HL-60 (cell line): Measurements from ENCODE around the gene SCYGR1.

ENCODE experiments used
- DNase-seq, 2 experiments: peaks; one replicate each; pipeline ENCODE4 v3.0.0-alpha.2; 2010 to 2020; ENCODE audit warnings: low read depth in 1 of 2, low spot score in 1 of 2
- H3K27ac ChIP-seq: fragments of 250-450 bp; sonication (Bioruptor Pico); replicated peaks from 2 replicates; pipeline ENCODE4 v1.5.1; 2020; ENCODE audit warnings: mild to moderate bottlenecking, moderate library complexity
- H3K27me3 ChIP-seq: fragments of 250-450 bp; sonication (Bioruptor Pico); 2 replicates; pipeline ENCODE4 v1.5.1; 2021; ENCODE audit warnings: mild to moderate bottlenecking, moderate library complexity; ENCODE audit not compliant: insufficient read depth, poor library complexity, severe bottlenecking
- H3K4me3 ChIP-seq: replicated peaks from 2 replicates; pipeline ENCODE4 v1.5.1; 2011; ENCODE audit warnings: mild to moderate bottlenecking, control low read depth, low read length; ENCODE audit not compliant: insufficient read depth
- CTCF ChIP-seq: IDR thresholded peaks from one replicate; pipeline ENCODE4 v1.5.1; 2011; ENCODE audit warnings: low read length, control low read depth, inconsistent platforms; ENCODE audit not compliant: insufficient read depth
- GABPA ChIP-seq: IDR thresholded peaks from 2 replicates; pipeline ENCODE4 v1.6.1; 2012; ENCODE audit warnings: low read depth
- POLR2AphosphoS5 ChIP-seq: IDR thresholded peaks from 2 replicates; pipeline ENCODE4 v1.6.1; 2012; ENCODE audit warnings: low read depth
- REST ChIP-seq: IDR thresholded peaks from 2 replicates; pipeline ENCODE4 v1.6.1; 2012; ENCODE audit warnings: low read depth; ENCODE audit not compliant: insufficient replicate concordance
- SPI1 ChIP-seq: IDR thresholded peaks from 2 replicates; pipeline ENCODE4 v1.6.1; 2012; ENCODE audit warnings: low read depth, mild to moderate bottlenecking, borderline replicate concordance

The SCYGR1 gene

GRCh38 chr2:227410191-227410590 is 22.4 kb upstream of the SCYGR1 start:
- no peaks in the 10 kb centered on the region for H3K27me3 ChIP-seq
- H3K27ac ChIP-seq: no peak overlapping the region
- DNase-seq: no peak
- H3K4me3 ChIP-seq: no peak overlapping the region
- TF ChIP-seq GABPA (no peak), SPI1 (no peak), POLR2AphosphoS5 (no peak), REST (no peak), CTCF (no peak)

- peak; percentile 65 to 93 for DNase-seq
- Histone ChIP-seq H3K27ac (no peak overlapping the region), H3K27me3 (no peaks in the 10 kb centered on the region), H3K4me3 (no peak overlapping the region)
- TF ChIP-seq REST (no peak), GABPA (no peak), SPI1 (peak; percentile 14; the same call in 1 of the 2 replicates), POLR2AphosphoS5 (peak; percentile 35; the same call in 1 of the 2 replicates)
These were observed 19.9 kb upstream of the SCYGR1 start for GRCh38 chr2:227407591-227408151.

GRCh38 chr2:227406177-227407031 is 18.7 kb upstream of the SCYGR1 start:
- peak; percentile 43 for TF ChIP-seq CTCF
- no peak for TF ChIP-seq SPI1
- no peak overlapping the region for H3K27ac ChIP-seq
- no peaks in the 10 kb centered on the region for H3K27me3 ChIP-seq
- H3K4me3 ChIP-seq: no peak overlapping the region
- DNase-seq: peak in 1 of 2 experiments; percentile 44

- H3K27me3 ChIP-seq: no peaks in the 10 kb centered on the region
- DNase-seq: no peak
- H3K4me3 ChIP-seq: no peak overlapping the region
- no peak overlapping the region for H3K27ac ChIP-seq
- no peak for TF ChIP-seq SPI1
- TF ChIP-seq POLR2AphosphoS5: no peak
- no peak for TF ChIP-seq GABPA
- no peak for TF ChIP-seq REST
- TF ChIP-seq CTCF: no peak
These were observed 17.0 kb upstream of the SCYGR1 start for GRCh38 chr2:227404585-227405271.
